Adrenal gland (tissue), 12 donors: ENCODE measurements around the gene VARS2. TPM values are rescaled to one million over a fixed set of nuclear protein-coding genes. Genes with fewer than 3 reads are reported as not detected.

ENCODE experiments used
- DNase-seq, 7 donors: peaks; one replicate each; pipeline ENCODE4 v3.0.0-alpha.2; 2019 to 2020
- H3K27ac ChIP-seq, 5 donors: fragments of 200-600 bp; sonication (generic) in 4 of 5; 1 replicate in 3 of 5; 2 replicates in 2 of 5; pipeline versions ENCODE4 v1.5.1 to v1.8.0; 2016 to 2020; ENCODE audit warnings: mild to moderate bottlenecking in 1 of 5
- H3K27me3 ChIP-seq: fragments of 200-600 bp; 2 replicates; pipeline ENCODE4 v1.8.0; 2021
- H3K36me3 ChIP-seq, 2 donors: fragments of 200-600 bp; replicated peaks in 1 of 2; 1 replicate in 1 of 2; 2 replicates in 1 of 2; pipeline versions ENCODE4 v1.5.1 to v1.8.0; 2018 to 2022
- H3K4me1 ChIP-seq, 2 donors: fragments of 200-600 bp; replicated peaks in 1 of 2; 1 replicate in 1 of 2; 2 replicates in 1 of 2; pipeline versions ENCODE4 v1.5.1 to v1.8.0; 2018 to 2021
- H3K4me3 ChIP-seq, 4 donors: fragments of 200-600 bp; sonication (generic) in 3 of 4; one replicate each; pipeline ENCODE4 v1.5.1; 2016 to 2018
- H3K9me3 ChIP-seq, 3 donors: fragments of 200-600 bp; sonication (generic) in 1 of 3; replicated peaks in 1 of 3; 1 replicate in 2 of 3; 2 replicates in 1 of 3; pipeline versions ENCODE4 v1.5.1 to v1.8.0; 2016 to 2021
- CTCF ChIP-seq, 6 experiments: fragments of 450-650 bp in 4 of 6; fragments of 200-600 bp in 2 of 6; sonication (generic) in 1 of 6; IDR thresholded peaks; 1 replicate in 5 of 6; 2 replicates in 1 of 6; pipeline versions ENCODE4 v1.5.1 to v1.8.0; 2016 to 2021; ENCODE audit warnings: antibody characterized with exemption in 6 of 6, mild to moderate bottlenecking in 2 of 6, moderate library complexity in 1 of 6
- POLR2A ChIP-seq, 2 donors: fragments of 450-650 bp; IDR thresholded peaks; one replicate each; pipeline ENCODE4 v1.6.1; 2017; ENCODE audit warnings: antibody characterized with exemption in 2 of 2, mild to moderate bottlenecking in 2 of 2, moderate library complexity in 1 of 2
- WGBS, 4 donors: extraction: QIAGEN DNeasy Blood & Tissue Kit in 2 of 4; methylation state at CpG; one replicate each; pipeline versions ENCODE4 v1.1.5 to v1.1.7; 2013 to 2017; 5-methylcytosine and 5-hydroxymethylcytosine counted together
- intact Hi-C, 2 donors: fragments of 100-400 bp; cut with DNase I; formaldehyde crosslinking; loops; one replicate each; pipeline versions ENCODE4 v1.14.1 to v1.15.0; 2022 to 2023
- polyA plus RNA-seq, 3 donors: library from polyadenylated mRNA; stranded (reverse); fragments of 200-250 nt in 2 of 3; fragments of 350-450 nt in 1 of 3; fragmentation: Illumina TruSeq in 1 of 3; extraction: RNeasy Lipid Tissue Mini Kit (QIAGEN cat#74804) in 1 of 3; gene quantifications; one replicate each; pipeline ENCODE4 v1.2.3, GENCODE V29; 2013 to 2014
- total RNA-seq, 9 donors: library from RNA; depleted of rRNA in 4 of 9; stranded (reverse); fragments of >200 nt in 4 of 9; fragments of 120-200 nt in 1 of 9; fragmentation: NEBNext Ultra II Directional in 1 of 9; extraction: Animal tissue kit (Norgen Biotek cat#: 25700) in 1 of 9; gene quantifications; one replicate each; pipeline versions ENCODE4 v1.1.0 to v1.2.4, GENCODE V29; 2013 to 2023
- donor health status: healthy with polysubstance abuse.
- donor health status: Bipolar disorder and iron deficiency.
- donor health status: DM: yes; HTN: yes; CAD: no.
- donor health status: DM: no; HTN: no; CAD: no.
- donor health status: DM: no; HTN: no; CAD: no.
- donor health status: DM: yes; HTN: yes; CAD: no.

Gene VARS2
- total and polyA plus RNA-seq, 12 donors: 17.1 to 89.6 (median 31.7) TPM

- Histone ChIP-seq H3K27ac (no peak overlapping the region), H3K4me3 (no peak overlapping the region), H3K9me3 (no peaks in the 10 kb centered on the region), H3K36me3 (no peaks in the 10 kb centered on the region), H3K4me1 (no peaks in the 10 kb centered on the region), H3K27me3 (no peaks in the 10 kb centered on the region)
- no peak for DNase-seq
- intact Hi-C loops: no loop called here
- TF ChIP-seq CTCF (IDR thresholded peaks at IDR 0.05) (no peak), POLR2A (IDR thresholded peaks at IDR 0.05) (no peak)
- 78 to 86% (median 82%) methylated on average over 6 of the region's 6 CpGs for WGBS, 4 donors
These were observed 18.8 kb downstream of the VARS2 start for GRCh38 chr6:30932665-30933365.

GRCh38 chr6:30935018-30935417, 21.0 kb downstream of the VARS2 start:
- Histone ChIP-seq H3K36me3 (no peaks in the 10 kb centered on the region), H3K27ac (no peak overlapping the region), H3K27me3 (no peaks in the 10 kb centered on the region), H3K4me3 (no peak overlapping the region), H3K4me1 (no peaks in the 10 kb centered on the region), H3K9me3 (no peaks in the 10 kb centered on the region)
- intact Hi-C loops: no loop called here
- 32 to 50% (median 43%) methylated on average over 3 of the region's 3 CpGs for WGBS, 4 donors
- no peak for DNase-seq
- TF ChIP-seq POLR2A (IDR thresholded peaks at IDR 0.05) (no peak), CTCF (IDR thresholded peaks at IDR 0.05) (no peak)

- Histone ChIP-seq H3K9me3 (no peaks in the 10 kb centered on the region), H3K27me3 (no peaks in the 10 kb centered on the region), H3K27ac (no peak overlapping the region), H3K36me3 (no peaks in the 10 kb centered on the region), H3K4me1 (no peaks in the 10 kb centered on the region), H3K4me3 (no peak overlapping the region)
- intact Hi-C loops: no loop called here
- no peak for TF ChIP-seq POLR2A (IDR thresholded peaks at IDR 0.05)
- no peak for TF ChIP-seq CTCF (IDR thresholded peaks at IDR 0.05)
- 68 to 82% (median 78%) methylated on average over 6 of the region's 6 CpGs for WGBS, 4 donors
- no peak for DNase-seq
These were observed 23.2 kb downstream of the VARS2 start for GRCh38 chr6:30937265-30937664.

GRCh38 chr6:30938730-30939129, 24.7 kb downstream of the VARS2 start:
- WGBS, 4 donors: 57 to 69% (median 66%) methylated on average over 4 of the region's 4 CpGs
- Histone ChIP-seq H3K4me1 (peaks cover 0 to 4% of the 10 kb centered on the region in 2 donors), H3K27ac (no peak overlapping the region), H3K9me3 (no peaks in the 10 kb centered on the region), H3K27me3 (peaks cover 7% of the 10 kb centered on the region), H3K36me3 (no peaks in the 10 kb centered on the region), H3K4me3 (no peak overlapping the region)
- no peak for DNase-seq
- intact Hi-C loops: no loop called here
- no peak for TF ChIP-seq CTCF (IDR thresholded peaks at IDR 0.05)
- TF ChIP-seq POLR2A (IDR thresholded peaks at IDR 0.05): no peak
